GM21515 (cell line): ENCODE results near the gene TARM1.
"Not testable (repeated sequence)": the region's sequence is repeated elsewhere in the genome, so short reads cannot be mapped to it uniquely, and the experiment has no call there.

Source experiments
- ATAC-seq: cut with Tn5 transposase; IDR thresholded peaks from one replicate; pipeline ENCODE4 v1.9.1; 2021; ENCODE audit not compliant: unreplicated experiment

The TARM1 gene

DNA sequence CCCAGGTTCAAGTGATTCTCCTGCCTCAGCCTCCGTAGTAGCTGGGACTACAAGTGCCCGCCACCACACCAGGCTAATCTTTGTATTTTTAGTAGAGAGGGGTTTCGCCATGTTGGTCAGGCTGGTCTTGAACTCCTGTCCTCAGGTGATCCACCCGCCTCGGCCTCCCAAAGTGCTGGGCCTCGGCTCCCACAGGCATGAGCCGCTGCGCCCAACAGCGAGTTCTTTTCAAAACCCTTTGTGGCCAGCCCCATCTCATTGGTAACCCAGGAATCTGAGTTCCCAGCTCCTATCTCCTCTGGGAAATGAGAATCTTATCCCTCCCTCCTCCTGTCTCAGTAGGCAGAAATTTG lies 18.7 kb upstream of the TARM1 start:
- ATAC-seq: not testable (repeated sequence)

DNA sequence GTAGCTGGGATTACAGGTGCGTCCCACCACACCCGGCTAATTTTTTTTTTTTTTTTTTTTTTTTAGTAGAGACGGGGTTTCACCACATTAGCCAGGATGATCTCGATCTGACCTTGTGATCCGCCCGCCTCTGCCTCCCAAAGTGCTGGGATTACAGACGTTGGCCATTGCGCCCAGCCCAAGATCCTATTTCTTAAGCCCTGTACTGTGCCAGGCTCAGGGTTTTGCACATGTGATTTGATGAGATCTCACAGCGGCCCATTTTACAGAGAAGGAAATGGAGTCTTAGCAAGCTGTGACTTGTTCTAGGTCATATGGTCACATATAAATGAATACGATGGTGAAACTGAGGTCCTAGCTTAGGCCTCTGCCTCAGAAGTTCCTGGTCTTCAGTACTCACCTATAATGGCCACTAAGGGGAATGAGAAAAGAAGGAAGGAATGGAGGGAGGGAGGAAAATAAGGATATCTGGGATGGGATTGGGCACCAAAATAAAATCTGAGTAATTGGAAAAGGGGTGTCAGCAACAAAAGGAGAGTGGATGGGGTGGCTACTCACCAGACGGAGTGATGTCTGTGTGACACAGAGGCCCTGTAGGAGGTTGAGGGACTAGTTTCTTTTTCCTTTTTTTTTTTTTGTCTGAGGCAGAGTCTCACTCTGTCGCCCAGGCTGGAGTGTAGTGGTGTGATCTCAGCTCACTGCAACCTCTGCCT lies 18.2 kb upstream of the TARM1 start:
- no peak for ATAC-seq

DNA sequence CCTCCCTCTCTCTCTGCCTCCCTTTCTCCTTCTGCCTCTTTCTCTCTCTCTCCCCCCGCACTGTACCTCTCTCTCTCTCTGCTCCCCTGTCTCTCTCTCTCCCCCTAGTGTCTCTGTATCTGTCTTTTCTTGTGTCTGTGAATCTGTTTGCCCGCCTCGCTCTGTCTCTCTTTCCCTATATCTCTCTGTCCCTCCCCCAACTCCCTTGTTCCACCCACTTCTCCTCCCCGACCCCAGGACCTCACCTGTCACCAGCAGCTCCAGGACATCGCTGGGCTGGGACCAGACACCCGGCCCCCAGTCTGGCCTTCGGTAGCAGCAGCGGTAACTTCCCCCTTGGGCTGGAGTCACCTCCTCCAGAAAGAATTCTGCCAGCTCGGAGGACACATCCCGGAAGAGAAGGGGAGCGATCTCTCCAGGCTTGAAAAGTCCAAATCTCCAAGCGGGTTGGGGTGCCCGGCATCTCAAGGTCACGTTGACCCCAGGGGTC lies 15.5 kb upstream of the TARM1 start:
- no peak for ATAC-seq

DNA sequence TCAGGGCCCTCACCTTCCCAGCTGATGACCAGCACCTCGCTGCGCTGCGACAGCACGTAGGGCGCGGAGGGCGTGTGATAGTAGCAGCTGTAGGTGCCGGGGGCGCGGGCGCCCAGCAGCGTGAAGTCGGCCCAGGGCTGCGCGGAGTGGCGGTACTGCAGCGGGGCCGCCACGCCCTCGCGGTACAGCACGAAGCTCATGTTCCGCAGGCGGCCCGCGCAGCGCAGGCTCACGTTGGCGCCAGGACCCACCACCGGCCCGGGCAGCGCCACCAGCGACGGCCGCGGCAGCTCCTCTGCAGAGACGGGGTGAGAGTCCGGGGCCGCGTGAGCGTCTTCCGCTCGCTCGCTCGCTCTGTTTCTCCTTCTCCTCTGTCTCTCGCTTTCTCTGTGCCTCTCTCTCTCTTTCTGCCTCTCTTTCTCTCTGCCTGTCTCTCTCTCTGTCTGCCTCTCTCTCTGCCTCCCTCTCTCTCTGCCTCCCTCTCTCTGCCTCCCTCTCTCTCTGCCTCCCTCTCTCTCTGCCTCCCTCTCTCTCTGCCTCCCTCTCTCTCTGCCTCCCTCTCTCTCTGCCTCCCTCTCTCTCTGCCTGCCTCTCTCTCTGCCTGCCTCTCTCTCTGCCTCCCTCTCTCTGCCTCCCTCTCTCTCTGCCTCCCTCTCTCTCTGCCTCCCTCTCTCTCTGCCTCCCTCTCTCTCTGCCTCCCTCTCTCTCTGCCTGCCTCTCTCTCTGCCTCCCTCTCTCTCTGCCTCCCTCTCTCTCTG lies 14.9 kb upstream of the TARM1 start:
- not testable (repeated sequence) for ATAC-seq

- ATAC-seq: no peak
These were observed 14.1 kb upstream of the TARM1 start for GRCh38 chr19:54095136-54095858.

- ATAC-seq: no peak
These were observed 13.3 kb upstream of the TARM1 start for GRCh38 chr19:54094426-54095000.

DNA sequence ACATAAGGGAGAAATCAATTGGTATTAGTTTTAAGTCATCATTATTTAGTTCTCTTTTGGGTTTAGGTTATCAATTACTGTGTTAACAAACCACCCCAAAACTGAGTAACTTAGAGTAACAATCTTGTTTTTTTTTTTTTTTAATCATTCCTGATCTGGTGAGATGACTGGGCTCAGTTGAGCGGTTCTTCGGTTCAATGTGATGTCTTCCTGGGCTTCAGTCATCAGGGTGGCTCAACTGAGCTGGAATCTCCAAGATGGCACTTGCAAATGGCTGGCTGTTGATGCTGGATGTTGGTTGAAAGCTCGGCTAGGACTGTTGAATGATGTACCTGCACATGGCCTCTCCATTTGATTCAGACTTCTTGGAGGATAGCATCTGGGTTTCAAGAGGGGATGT lies 3.2 kb upstream of the TARM1 start:
- no peak for ATAC-seq

DNA sequence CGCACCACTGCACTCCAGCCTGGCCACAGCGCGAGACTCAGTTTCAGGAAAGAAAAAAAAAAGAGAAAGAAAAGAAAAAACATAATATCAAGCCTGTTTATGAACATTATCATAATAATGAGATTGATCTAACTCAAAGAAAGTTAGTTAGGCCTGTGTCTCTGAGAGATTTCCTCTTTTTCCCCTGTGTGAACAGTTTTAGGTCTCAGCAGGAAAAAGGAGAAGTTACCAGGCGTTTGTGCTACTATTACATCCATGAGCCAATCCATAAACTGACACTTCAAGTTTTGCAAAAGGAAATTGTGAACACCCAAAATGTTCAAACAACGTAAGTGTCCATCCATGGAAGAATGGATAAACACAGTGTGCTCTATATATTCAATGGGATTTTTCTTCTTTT lies 3.8 kb downstream of the TARM1 start:
- no peak for ATAC-seq

- ATAC-seq: no peak
These were observed 6.3 kb downstream of the TARM1 start for GRCh38 chr19:54074851-54075250.

DNA sequence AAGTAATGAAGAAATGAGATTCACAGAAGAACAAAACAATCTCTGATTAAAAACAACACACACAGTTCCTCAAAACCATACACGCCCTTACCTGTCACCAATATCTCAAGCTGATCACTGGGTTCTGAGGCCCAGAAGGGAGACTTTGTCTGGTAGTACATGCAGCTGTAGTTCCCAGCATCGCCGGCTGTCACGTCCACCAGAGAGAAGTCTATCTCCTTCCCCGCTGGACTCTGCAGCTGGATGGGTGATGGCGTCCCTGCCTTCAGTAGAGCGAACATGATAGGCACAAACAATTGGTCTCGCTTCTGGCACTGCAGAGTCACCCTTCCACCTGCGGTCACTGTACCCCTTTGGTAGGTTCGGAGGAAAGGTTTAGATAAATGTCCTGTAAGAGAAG lies 7.3 kb downstream of the TARM1 start:
- no peak for ATAC-seq

- ATAC-seq: no peak
These were observed 11.7 kb downstream of the TARM1 start for GRCh38 chr19:54069470-54069869.

GRCh38 chr19:54063350-54064116 lies 17.6 kb downstream of the TARM1 start, which contains the start of gene VSTM1:
VSTM1 (minus strand) TSS chr19:54063897; CDS start chr19:54063777, 120 bp downstream.
- ATAC-seq: no peak

GRCh38 chr19:54062643-54063042 lies 18.5 kb downstream of the TARM1 start:
- ATAC-seq: no peak

DNA sequence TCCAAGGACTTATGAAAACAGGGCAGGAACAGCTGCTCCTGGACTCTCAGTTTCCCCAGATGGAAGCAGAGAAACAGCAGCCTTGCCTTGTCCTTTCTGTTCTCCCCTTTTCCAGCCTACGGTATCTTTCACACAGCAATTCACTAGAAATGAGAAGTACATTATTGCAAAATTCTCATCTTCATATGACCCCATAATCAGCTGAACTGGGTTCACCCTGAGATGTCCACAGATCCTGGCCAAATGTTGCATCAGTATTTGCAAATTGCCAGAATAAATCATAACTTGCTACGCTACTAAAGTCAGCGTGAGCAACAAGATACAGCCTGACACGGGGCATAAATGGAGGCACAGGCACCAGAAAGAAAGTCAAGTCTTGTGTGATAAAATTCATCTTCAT lies 33.5 kb downstream of the TARM1 start:
- no peak for ATAC-seq

DNA sequence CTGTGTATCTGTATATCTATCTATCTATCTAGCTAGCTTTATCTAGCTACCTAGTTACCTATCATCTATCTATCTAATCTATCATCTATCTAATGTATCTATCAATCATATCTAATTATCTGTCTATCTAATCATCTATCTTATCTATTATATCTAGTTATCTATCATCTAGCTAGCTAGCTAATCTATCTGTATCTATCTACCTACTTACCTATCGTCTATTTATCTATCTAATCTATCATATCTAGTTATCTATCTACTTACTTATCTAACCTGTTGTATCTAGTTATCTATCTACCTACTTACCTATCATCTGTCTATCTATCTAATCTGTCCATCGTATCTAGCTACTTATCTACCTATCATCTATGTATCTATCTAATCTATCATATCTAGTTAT lies 35.4 kb downstream of the TARM1 start:
- ATAC-seq: no peak

DNA sequence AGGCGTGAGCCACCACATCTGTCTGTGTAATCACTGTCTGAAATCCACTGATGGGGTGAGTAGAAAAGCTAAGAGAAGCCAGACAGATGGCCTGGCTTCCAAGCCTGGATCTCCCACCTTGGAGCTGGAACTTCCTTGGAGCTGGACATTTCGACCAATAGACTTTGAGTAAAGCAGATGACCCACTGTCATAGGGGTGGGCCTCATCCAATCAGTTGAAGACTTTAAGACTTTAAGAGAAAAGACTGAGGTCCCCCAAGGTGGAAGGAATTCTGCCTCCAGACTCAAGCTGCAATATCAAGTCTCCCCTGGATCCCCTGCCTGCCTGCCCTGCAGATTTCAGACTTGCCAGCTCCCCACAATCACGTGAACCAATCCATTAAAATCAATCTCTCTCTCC lies 38.2 kb downstream of the TARM1 start:
- ATAC-seq: no peak

- ATAC-seq: no peak
These were observed 39.1 kb downstream of the TARM1 start for GRCh38 chr19:54041969-54042606.

DNA sequence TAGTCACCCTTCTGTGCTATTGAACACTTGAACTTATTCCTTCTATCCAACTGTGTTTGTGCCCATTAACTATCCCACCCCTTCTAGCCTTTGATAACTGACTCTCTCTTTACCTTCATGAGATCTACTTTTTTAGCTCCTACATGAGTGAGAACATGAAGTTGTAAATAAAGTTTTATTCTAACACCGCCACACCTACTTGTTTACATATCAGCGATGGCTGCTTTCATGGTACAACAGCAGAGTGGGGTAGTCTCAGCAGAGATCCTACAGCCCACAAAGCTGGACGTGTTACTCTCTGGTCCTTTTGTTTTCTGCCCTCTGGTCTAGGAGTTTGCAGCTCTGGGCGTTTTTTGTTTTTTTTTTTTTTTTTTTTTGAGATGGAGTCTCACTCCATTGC lies 41.2 kb downstream of the TARM1 start:
- no peak for ATAC-seq

GRCh38 chr19:54036542-54036941 lies 44.6 kb downstream of the TARM1 start:
- ATAC-seq: not testable (repeated sequence)
